NCI-H1694 treated with DMSO at 0.1 percent for 48 hours (cell line): Measurements from ENCODE around the gene OR2T35.
"Not testable (repeated sequence)": the region's sequence is repeated elsewhere in the genome, so short reads cannot be mapped to it uniquely, and the experiment has no call there.

Source experiments
- DNase-seq: peaks from one replicate; lab custom pipeline; 2025; lab: John Stamatoyannopoulos, UW

OR2T35 gene, protein sequence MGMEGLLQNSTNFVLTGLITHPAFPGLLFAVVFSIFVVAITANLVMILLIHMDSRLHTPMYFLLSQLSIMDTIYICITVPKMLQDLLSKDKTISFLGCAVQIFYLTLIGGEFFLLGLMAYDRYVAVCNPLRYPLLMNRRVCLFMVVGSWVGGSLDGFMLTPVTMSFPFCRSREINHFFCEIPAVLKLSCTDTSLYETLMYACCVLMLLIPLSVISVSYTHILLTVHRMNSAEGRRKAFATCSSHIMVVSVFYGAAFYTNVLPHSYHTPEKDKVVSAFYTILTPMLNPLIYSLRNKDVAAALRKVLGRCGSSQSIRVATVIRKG

DNA sequence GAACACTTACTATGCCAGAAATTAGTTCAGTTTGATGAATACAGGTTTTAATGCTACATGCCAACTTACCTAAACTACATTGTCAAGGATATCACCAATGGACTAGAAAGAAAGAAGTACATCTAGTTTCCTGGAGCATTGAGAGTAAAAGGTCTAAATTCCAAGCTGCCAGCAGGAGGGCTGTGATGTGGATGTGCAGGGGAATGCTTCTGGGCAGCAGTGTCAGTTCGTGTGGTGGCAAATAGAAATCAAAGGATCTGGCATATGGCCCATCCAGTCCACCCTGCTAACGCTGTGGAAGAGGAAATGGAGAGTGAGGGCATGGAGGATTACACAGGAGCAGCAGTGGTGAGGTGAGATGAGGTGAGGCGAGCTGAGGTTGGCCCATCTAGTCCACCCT, at the start of gene OR2T35:
Gene OR2T35 (minus strand): TSS at position 101 of the 400 bp plus-strand sequence. CDS start 6,020 bp downstream, outside the sequence.
- not testable (repeated sequence) for DNase-seq

DNA sequence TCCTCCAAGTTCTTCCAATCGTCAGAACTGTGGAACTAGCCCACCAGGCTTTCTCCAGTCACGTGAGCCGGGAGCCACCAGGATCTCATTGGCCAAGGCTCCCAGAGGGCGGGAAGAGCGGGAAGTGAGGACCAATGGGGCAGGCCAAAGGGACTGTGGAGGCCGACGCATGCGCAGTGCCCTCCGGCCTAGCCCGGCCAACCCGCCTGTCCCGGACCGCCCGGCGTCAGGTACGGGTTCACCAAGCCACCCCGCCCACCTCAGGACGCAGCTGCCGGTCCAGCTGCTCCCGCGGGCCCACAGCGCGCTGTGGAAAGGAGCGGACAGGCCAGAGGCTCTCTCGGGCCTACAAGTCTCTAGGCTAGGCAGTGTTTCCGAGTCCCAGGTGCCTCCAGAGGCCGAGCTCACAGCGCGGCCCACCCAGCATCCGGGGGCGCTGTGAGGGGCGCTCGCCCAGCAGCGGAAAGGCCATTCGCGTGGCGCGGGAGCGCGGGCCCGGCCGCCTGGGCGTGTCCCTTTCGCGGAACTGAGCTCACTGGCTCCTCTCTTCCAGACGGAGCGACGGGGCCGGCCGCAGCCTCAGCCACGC, 46.6 kb upstream of the OR2T35 start:
- DNase-seq = no peak

DNA sequence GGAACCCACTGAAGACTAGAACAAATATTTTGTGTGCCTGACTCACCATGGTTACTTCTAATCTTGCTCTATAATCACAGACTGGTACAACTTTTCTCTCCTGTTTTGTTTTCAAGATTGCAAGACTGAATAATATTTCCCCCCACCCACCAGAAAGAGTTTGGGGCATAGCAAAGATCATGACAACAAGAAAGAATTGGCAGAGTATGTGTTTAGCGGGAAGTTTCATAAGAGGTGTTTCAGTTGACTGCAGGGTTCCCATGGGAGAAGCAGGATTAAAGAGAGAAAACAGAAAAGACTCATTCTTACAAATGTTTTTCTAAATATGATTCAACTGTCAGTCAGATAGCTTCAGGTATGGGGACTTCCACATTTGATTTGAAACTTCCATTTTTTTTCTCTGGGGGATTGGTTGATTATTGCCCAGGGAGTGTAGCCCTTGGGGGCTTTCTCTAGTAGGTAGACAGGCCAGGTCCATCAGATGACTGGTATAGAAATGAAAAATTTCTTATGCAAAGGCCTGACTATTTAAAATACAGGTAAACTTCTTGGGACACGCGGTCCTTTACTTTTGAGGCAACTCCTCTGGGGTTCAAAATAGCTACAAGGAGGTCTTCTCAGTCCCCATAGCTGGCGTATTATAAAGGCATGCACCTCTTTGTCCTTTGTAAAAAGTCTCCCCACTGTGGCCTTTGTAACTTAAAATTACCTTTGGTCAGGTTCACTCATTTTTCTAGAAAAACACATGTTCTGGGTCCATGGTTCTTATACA, 43.6 kb upstream of the OR2T35 start:
- DNase-seq = no peak

- DNase-seq = no peak
Observed at GRCh38 chr1:248686815-248687214, 41.7 kb upstream of the OR2T35 start.

DNA sequence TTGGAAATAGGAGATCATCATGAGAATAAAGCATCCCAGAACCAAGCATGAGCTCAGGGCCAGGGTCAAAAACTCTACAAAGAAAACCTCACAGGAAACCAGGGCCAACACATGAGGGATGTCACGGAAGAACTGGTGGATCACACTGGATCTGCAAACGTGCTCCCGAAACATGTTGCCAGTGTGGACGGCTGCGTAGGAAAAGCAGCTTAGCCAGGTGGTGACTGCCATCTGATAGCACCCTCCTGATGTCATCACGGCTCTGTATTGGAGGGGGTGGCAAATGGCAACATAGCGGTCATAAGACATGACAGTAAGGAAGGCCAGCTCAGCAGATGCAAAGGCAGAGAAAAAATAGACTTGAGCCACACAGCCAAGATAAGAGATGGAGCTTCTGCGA, 36.6 kb upstream of the OR2T35 start:
- no peak for DNase-seq

DNA sequence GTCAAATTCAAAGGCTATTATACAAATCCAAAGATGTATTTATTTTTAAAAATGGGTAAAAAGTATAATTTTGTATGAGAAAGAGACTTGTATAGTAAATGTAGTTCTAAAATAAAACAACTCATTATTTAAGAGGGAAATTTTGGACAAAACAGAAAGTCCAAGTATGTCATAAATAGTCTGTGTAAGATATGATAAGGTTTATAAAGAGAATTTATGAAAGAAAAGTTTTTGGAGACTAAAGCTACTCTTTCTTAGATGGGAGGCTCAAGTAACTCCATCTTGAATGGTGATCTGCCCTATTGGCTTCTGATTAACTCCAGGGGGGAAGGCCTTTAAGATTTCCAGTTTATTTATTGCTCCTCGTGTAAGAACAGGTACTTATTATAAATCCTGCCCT, 24.9 kb upstream of the OR2T35 start:
- no peak for DNase-seq

- not testable (repeated sequence) for DNase-seq
Observed at GRCh38 chr1:248663453-248664328, 18.6 kb upstream of the OR2T35 start.

GRCh38 chr1:248656797-248657196, 11.7 kb upstream of the OR2T35 start:
- not testable (repeated sequence) for DNase-seq

GRCh38 chr1:248655354-248655753, 10.3 kb upstream of the OR2T35 start, which contains the start of gene OR2T27:
Gene OR2T27 (minus strand): TSS chr1:248655528. CDS start chr1:248650884, 4,644 bp downstream.
- not testable (repeated sequence) for DNase-seq

GRCh38 chr1:248648770-248649536, 3.9 kb upstream of the OR2T35 start:
- DNase-seq = not testable (repeated sequence)

DNA sequence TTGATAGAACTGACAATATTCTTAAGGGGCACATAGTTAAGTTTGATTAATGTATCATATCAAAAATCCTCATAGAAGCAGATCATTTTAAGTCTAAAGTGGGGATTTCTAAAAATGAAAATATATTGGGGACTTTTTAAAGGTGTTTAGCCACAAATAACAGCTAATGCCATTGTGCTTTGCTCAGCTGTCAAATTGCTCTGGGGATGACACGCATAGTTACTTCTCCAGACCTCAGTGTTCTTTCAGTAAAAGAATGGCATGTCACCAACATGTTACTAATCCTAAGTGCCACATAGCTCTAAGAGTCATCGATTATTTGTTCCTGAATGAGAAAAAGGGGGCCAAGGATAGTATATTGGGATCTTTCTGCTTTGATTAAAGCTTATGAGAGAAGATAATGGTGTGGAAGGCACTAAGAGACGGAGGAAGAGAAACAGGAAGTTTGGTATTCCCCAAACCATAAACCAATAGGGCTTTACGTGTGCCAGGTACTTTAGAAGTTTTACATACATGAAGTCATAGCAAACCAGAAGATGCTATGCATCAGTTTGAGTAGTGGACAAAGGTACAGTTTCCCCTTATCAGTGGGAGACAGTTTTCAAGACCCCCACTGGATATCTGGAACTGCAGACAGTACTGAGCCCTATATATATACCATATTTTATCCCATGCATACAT, 2.0 kb downstream of the OR2T35 start:
- not testable (repeated sequence) for DNase-seq

- DNase-seq = not testable (repeated sequence)
Observed at GRCh38 chr1:248641583-248641982, 3.5 kb downstream of the OR2T35 start.

DNA sequence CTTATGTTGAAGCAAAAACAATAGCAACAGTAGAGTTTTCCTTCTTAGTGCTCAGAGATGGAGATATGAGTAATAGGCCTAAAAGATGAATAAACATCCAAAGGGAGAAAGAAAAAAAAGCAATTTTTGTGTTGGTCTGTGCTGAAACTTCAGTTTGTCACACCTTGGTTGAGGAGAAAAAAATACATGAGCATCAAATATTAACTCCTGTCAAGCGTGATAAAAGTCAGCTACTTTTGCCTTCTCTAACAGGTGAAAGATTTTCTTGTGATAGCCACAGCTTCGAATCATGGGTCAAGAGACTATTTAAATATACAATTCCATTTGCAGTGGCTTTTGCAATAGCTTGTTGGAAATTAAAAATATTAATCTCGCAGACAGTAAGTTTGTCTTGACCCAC, 4.2 kb downstream of the OR2T35 start:
- DNase-seq = not testable (repeated sequence)

DNA sequence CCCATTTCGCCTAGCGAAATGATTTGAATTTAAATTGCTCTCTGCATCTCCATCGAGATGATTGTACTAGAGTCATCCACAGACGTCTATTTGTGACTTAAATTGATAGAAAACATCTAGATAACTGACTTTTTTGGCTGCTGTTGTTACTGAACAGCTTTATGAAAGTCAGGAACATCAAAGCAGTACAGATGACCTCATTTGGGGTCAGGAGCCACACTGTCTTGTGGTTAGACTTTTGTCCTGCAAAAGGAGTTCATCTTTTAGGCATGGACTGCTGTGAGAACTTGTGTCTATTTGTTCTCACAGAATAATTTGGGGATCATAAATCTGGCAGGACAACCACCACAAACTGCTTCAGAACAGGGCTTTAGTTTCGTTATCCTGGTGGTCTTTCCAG, 5.4 kb downstream of the OR2T35 start:
- not testable (repeated sequence) for DNase-seq

DNA sequence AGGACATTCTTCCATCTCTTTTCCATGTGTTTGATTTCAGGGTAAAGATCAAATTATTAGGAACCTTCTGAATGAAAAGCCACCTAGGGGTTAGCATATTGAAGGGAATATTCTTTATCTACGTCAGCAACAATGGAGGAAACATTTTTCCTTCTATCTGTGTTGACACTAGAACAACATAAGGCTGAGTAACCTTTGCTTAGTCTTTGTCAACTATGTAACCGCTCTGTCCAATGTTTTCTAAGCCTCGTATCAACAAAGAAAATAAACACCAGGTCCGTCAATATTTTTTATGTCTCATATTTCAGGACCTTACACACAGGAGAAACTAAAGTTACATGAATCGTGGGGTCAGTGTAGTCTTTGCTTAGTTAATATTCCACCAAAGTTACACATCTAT, 8.5 kb downstream of the OR2T35 start:
- not testable (repeated sequence) for DNase-seq

GRCh38 chr1:248634991-248635390, 10.1 kb downstream of the OR2T35 start, which contains the start of gene OR2T11:
Gene OR2T11 (minus strand): TSS chr1:248635091. CDS start chr1:248627128, 7,963 bp downstream.
- DNase-seq = not testable (repeated sequence)

GRCh38 chr1:248631354-248632008, 13.6 kb downstream of the OR2T35 start:
- no peak for DNase-seq

DNA sequence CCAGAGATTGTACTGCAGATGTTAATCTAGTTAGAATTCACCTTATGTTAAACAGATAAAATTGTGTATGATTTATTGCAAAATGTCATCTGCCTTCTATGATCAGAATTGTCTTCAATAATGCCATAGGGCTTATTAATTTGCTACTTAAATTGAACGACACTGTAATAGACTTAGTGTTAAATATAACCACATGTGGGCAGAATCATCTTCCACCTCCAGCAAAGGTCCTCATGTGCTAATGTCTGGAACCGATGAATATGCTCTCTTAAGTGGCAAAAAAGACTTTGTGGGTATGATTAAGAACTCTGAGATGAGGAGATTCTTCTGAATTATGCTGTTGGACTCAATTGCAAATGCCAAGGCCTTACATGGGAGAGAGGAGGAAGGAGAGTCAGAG, 14.5 kb downstream of the OR2T35 start:
- DNase-seq = no peak

DNA sequence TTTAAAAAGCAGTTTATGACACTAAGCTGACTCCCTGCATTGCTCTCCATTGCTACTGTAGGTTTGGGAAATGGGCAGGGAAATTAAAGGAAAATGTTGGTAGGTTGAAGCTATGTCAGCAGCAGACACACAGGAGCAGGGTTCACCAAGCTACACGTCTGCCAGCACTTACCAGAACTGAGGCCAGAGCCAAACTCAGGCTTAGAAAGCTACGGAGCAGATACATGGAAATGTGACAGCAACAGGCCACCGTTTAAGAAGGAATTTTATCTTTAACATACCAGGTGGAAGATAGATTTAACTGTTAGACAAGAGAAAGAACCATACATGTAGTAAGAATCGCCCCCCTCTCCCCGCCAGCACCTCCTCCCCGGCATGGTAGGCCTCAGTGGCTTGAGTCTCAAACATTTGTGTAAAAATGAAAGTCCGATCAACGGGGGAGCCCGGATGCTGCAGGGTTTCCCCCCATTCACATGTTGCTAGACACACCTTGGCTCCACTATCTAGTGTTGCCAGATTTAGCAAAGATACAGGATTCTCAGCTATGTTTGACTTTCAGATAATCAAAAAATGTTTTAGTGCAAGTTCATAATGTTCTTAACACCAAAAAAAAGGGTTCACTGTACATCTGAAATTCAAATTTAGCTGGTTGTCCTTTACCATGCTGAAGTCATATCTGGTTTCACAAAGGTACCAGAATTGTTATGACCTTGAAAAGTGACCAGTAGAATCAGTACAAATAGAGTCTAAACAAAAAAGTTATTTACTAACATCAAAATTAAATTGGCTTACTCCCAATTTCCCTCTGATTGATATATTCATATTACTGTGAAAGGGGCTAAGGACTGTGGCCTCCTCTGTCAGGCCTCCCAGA, 16.9 kb downstream of the OR2T35 start:
- DNase-seq = no peak
